ENCODE data around the gene NR4A2. TPM values are rescaled to one million over a fixed set of nuclear protein-coding genes. Genes with fewer than 3 reads are reported as not detected.
A peak's percentile ranks its signal among the peaks of the same experiment; 100 is the strongest.

NR4A2 gene
- polyA plus RNA-seq (ENCODE audit: insufficient read length): 1.9 TPM

- peak; percentile 90 for DNase-seq
Measured at GRCh38 chr2:156332534-156333273, at the start of gene NR4A2. NR4A2 (minus strand) TSS chr2:156332721; CDS start chr2:156330186, 2,535 bp downstream.

- DNase-seq: no peak
Measured at GRCh38 chr2:156380117-156380645, 47.7 kb upstream of the NR4A2 start.

- DNase-seq: no peak
Measured at GRCh38 chr2:156379714-156380113, 47.2 kb upstream of the NR4A2 start.

GRCh38 chr2:156379071-156379470, 46.5 kb upstream of the NR4A2 start:
- no peak for DNase-seq

GRCh38 chr2:156366753-156367152, 34.2 kb upstream of the NR4A2 start:
- DNase-seq: no peak

- no peak for DNase-seq
Measured at GRCh38 chr2:156363141-156363540, 30.6 kb upstream of the NR4A2 start.

- DNase-seq: no peak
Measured at GRCh38 chr2:156356014-156356754, 23.7 kb upstream of the NR4A2 start.

- no peak for DNase-seq
Measured at GRCh38 chr2:156352911-156353310, 20.4 kb upstream of the NR4A2 start.

GRCh38 chr2:156350374-156351142, 18.0 kb upstream of the NR4A2 start:
- DNase-seq: no peak

GRCh38 chr2:156349605-156350004, 17.1 kb upstream of the NR4A2 start:
- DNase-seq: no peak

- no peak for DNase-seq
Measured at GRCh38 chr2:156349161-156349560, 16.6 kb upstream of the NR4A2 start.

GRCh38 chr2:156347431-156347830, 14.9 kb upstream of the NR4A2 start:
- no peak for DNase-seq

GRCh38 chr2:156346731-156347130, 14.2 kb upstream of the NR4A2 start:
- no peak for DNase-seq

- no peak for DNase-seq
Measured at GRCh38 chr2:156345582-156345981, 13.1 kb upstream of the NR4A2 start.

- no peak for DNase-seq
Measured at GRCh38 chr2:156343940-156344301, 11.4 kb upstream of the NR4A2 start.

- no peak for DNase-seq
Measured at GRCh38 chr2:156343096-156343939, 10.8 kb upstream of the NR4A2 start.

GRCh38 chr2:156342254-156343095, 10.0 kb upstream of the NR4A2 start:
- DNase-seq: peak; percentile 98

- peak; percentile 93 for DNase-seq
Measured at GRCh38 chr2:156341452-156342253, 9.1 kb upstream of the NR4A2 start.

- DNase-seq: no peak
Measured at GRCh38 chr2:156340804-156341451, 8.4 kb upstream of the NR4A2 start.

- no peak for DNase-seq
Measured at GRCh38 chr2:156340377-156340776, 7.9 kb upstream of the NR4A2 start.
